Activated CD4-positive, alpha-beta memory T cell treated with anti-CD3 and anti-CD28 coated beads, Interleukin-2, amount 10 ng/mL, durations not matched to agents 7 days and 5 days (primary cell): ENCODE data around the gene IL4I1. TPM values are rescaled to one million over a fixed set of nuclear protein-coding genes. Genes with fewer than 3 reads are reported as not detected.

ENCODE experiments used
- CTCF ChIA-PET: fragments of 350-600 bp; sonication (Branson Sonifier 250); formaldehyde crosslinking; loops from one replicate; lab custom pipeline; 2021; ENCODE audit warnings: antibody characterized with exemption, inconsistent platforms; lab: Charles Lee
- POLR2A ChIA-PET: fragments of 350-600 bp; sonication (Branson Sonifier 250); formaldehyde crosslinking; loops from one replicate; lab custom pipeline; 2021; ENCODE audit warnings: antibody characterized with exemption; lab: Charles Lee
- DNase-seq: peaks from one replicate; pipeline ENCODE4 v3.0.0-alpha.2; 2020
- H3K27ac Mint-ChIP-seq: one replicate; pipeline ENCODE4 v1.8.0; 2021; ENCODE audit warnings: mild to moderate bottlenecking, mixed read lengths
- H3K27me3 Mint-ChIP-seq: one replicate; pipeline ENCODE4 v1.8.0; 2021; ENCODE audit warnings: mixed read lengths
- H3K36me3 Mint-ChIP-seq: one replicate; pipeline ENCODE4 v1.8.0; 2021; ENCODE audit warnings: low read depth, mixed read lengths
- H3K4me1 Mint-ChIP-seq: one replicate; pipeline ENCODE4 v1.8.0; 2021; ENCODE audit warnings: mixed read lengths
- H3K4me3 Mint-ChIP-seq: one replicate; pipeline ENCODE4 v1.8.0; 2021; ENCODE audit warnings: mild to moderate bottlenecking, mixed read lengths
- H3K9me3 Mint-ChIP-seq: one replicate; pipeline ENCODE4 v1.8.0; 2021; ENCODE audit warnings: mixed read lengths
- total RNA-seq, 2 experiments: library from RNA; stranded (reverse); gene quantifications; one replicate each; pipeline ENCODE4 v1.2.3, GENCODE V29; 2021

Gene IL4I1
- total RNA-seq, 2 experiments from 2014 or later = 25.7 to 26.4 TPM

GRCh38 chr19:49907745-49908446 is 11.2 kb upstream of the IL4I1 start:
- no peak overlapping the region for H3K4me3 Mint-ChIP-seq
- H3K36me3 Mint-ChIP-seq = peaks cover 56% of the 10 kb centered on the region
- CTCF ChIA-PET = no interaction called here
- H3K27me3 Mint-ChIP-seq = no peaks in the 10 kb centered on the region
- H3K27ac Mint-ChIP-seq = no peak overlapping the region
- no peak for DNase-seq
- POLR2A ChIA-PET = interaction anchor here (1.2 kb wide), 1 partner anchor 95 kb away, joined by 3 read pairs; the partner anchor contains the start of gene FUZ
- no peaks in the 10 kb centered on the region for H3K9me3 Mint-ChIP-seq
- H3K4me1 Mint-ChIP-seq = peaks cover 46% of the 10 kb centered on the region

- Mint-ChIP-seq H3K36me3 (peaks cover 50% of the 10 kb centered on the region), H3K27me3 (no peaks in the 10 kb centered on the region), H3K4me1 (peaks cover 41% of the 10 kb centered on the region), H3K9me3 (no peaks in the 10 kb centered on the region), H3K27ac (no peak overlapping the region), H3K4me3 (no peak overlapping the region)
- ChIA-PET POLR2A (no interaction called here), CTCF (no interaction called here)
- DNase-seq = no peak
Observed at GRCh38 chr19:49906879-49907564, 10.3 kb upstream of the IL4I1 start.

- Mint-ChIP-seq H3K27me3 (no peaks in the 10 kb centered on the region), H3K4me3 (no peak overlapping the region), H3K4me1 (peaks cover 27% of the 10 kb centered on the region), H3K36me3 (peaks cover 32% of the 10 kb centered on the region), H3K9me3 (no peaks in the 10 kb centered on the region), H3K27ac (no peak overlapping the region)
- DNase-seq = no peak
- ChIA-PET CTCF (no interaction called here), POLR2A (no interaction called here)
Observed at GRCh38 chr19:49904136-49904535, 7.4 kb upstream of the IL4I1 start.

DNA sequence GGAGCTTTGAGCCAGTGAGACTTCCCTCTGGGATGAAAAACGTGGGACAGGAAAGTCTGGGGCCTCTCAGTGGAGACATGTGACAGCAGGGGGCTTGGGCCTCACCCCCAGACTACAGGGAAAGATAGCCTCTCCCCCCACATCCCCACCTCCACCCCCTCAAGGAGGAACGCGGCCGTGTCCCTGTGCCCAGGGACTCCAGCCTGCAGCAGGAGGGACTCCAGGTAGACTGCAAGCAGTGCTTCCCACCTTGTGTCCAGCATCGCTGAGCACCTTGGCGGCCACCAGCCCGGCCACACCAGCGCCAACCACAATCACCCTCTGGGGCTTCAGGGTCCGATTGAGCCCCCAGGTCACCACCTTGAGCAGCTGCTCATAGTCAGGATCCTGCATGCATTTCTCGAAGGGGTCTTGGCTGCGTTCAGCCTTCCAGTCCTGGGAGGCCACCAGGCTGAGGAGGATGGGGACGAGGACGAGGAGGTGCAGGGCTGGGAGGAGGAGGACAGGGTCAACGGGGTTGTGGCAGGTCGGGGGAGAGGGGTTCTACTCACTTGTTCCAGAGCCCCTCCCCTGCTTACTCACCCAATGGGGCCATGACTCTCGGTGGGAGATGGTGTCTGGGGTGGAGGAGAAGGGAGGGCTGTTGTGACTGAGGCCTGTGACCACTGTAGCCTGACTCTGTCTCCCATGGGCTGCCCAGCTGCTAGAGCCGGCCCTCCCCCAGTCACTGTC is 955 bp downstream of the IL4I1 start:
- peaks cover 6% of the 10 kb centered on the region for H3K36me3 Mint-ChIP-seq
- CTCF ChIA-PET = interaction anchor here (1.0 kb wide), 1 partner anchor 28 kb away, joined by 3 read pairs; the partner anchor contains the start of gene PNKP
- H3K4me3 Mint-ChIP-seq = peak overlapping the region; percentile 80
- POLR2A ChIA-PET = interaction anchor here (0.7 to 5.5 kb wide), 6 partner anchors 9 to 38 kb away, joined by 3 to 43 read pairs (median 8); partner anchors contain the start of genes AKT1S1, ATF5, NUP62 and TBC1D17
- peaks cover 57% of the 10 kb centered on the region for H3K4me1 Mint-ChIP-seq
- H3K9me3 Mint-ChIP-seq = no peaks in the 10 kb centered on the region
- DNase-seq = peak; percentile 38
- H3K27ac Mint-ChIP-seq = peak overlapping the region; percentile 97
- H3K27me3 Mint-ChIP-seq = no peaks in the 10 kb centered on the region

- H3K36me3 Mint-ChIP-seq = peaks cover 6% of the 10 kb centered on the region
- H3K4me3 Mint-ChIP-seq = peak overlapping the region; percentile 80
- no peaks in the 10 kb centered on the region for H3K27me3 Mint-ChIP-seq
- CTCF ChIA-PET = interaction anchor here (1.0 kb wide), 1 partner anchor 27 kb away, joined by 3 read pairs; the partner anchor contains the start of gene PNKP
- no peaks in the 10 kb centered on the region for H3K9me3 Mint-ChIP-seq
- peak; percentile 40 for DNase-seq
- peaks cover 61% of the 10 kb centered on the region for H3K4me1 Mint-ChIP-seq
- H3K27ac Mint-ChIP-seq = peak overlapping the region; percentile 97
- POLR2A ChIA-PET = interaction anchor here (0.7 to 5.5 kb wide), 7 partner anchors 8 to 38 kb away, joined by 3 to 43 read pairs (median 4); partner anchors contain the start of genes ATF5 and NUP62
Observed at GRCh38 chr19:49894879-49895565, 1.7 kb downstream of the IL4I1 start.

DNA sequence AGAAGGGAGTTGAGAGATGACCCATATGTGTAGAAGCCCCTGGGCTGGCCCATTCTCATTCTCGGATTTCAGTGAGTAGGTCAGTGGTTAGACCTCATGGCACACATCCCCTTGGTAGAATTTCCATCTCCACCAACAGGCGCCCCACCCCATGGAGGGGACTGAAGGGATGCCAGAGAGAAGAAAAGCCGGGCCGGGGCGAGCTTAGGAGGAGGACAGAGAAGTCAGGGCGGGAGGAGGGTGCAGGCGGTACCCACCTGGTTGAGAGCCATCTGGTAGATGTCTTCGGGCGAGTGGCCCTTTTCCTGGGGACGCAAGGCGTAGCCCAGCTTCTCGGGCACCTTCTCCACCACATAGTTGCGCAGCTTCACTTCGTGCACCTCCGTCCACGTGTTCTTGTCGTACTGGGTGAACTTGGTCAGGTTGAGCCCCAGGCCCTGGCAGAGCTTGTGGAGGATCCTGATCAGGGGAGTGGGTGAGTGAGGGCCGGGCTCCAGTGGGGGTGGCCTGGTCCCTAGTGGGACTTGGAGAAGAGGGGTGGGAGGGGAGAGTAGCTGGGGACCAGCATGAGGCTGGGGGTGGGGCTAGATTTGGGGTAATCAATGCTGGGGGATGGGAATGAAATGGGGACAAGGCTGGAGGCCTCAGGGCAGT is 2.5 kb downstream of the IL4I1 start:
- POLR2A ChIA-PET = interaction anchor here (0.9 to 5.5 kb wide), 7 partner anchors 12 to 82 kb away, joined by 3 to 43 read pairs (median 4); partner anchors contain the start of genes ATF5, FUZ and NUP62
- Mint-ChIP-seq H3K27ac (no peak overlapping the region), H3K36me3 (peaks cover 9% of the 10 kb centered on the region), H3K27me3 (no peaks in the 10 kb centered on the region), H3K4me3 (peak overlapping the region; percentile 13), H3K4me1 (peaks cover 66% of the 10 kb centered on the region), H3K9me3 (no peaks in the 10 kb centered on the region)
- CTCF ChIA-PET = no interaction called here
- DNase-seq = no peak

DNA sequence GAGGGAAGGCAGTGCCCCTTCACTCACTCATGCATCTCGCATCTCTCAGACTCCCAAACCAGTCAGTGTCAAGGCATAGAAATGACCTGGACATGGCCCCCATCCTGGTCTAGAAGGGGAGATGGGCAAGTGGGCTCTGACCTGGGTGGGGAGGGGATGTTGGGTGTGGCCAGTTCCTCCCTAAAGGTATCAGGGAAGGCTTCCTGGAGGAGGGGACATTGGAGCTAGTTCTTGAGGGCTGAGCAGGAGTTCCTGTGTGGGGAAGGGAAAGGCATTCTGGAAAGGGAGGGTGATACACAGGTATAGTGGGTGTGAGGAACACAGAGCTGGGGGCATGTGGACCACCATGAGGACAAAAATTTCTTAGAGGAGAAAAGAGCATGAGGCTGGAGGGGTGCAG is 4.0 kb downstream of the IL4I1 start:
- H3K4me3 Mint-ChIP-seq = peak overlapping the region; percentile 43
- ChIA-PET POLR2A (interaction anchor here (1.1 to 5.5 kb wide), 3 partner anchors 19 to 36 kb away, joined by 3 to 43 read pairs (median 3); partner anchors contain the start of genes ATF5 and NUP62), CTCF (no interaction called here)
- peaks cover 60% of the 10 kb centered on the region for H3K4me1 Mint-ChIP-seq
- H3K9me3 Mint-ChIP-seq = no peaks in the 10 kb centered on the region
- no peaks in the 10 kb centered on the region for H3K27me3 Mint-ChIP-seq
- H3K27ac Mint-ChIP-seq = no peak overlapping the region
- no peak for DNase-seq
- H3K36me3 Mint-ChIP-seq = peaks cover 9% of the 10 kb centered on the region

DNA sequence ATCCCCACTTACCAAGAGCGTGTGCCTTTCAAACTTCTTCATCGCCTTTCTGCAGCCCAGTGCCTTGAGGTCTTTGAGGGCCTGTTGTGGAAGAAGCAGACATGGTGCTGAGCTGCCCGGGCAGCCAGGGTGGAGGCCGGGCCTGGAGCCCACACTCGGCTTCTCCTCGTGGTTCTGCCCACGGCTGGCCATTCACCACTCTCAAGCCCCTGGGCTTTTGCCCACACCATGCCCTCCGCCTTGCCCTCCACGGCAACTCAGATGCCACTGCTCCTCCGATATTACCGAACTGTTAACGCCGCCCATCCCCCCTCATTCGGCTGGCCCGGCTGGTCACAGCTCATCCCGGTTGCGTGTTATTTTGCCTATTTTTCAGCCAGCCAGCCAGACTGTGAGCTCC is 5.3 kb downstream of the IL4I1 start:
- H3K27me3 Mint-ChIP-seq = no peaks in the 10 kb centered on the region

GRCh38 chr19:49890349-49891311 is 6.1 kb downstream of the IL4I1 start:
- DNase-seq = peak; percentile 73
- H3K27ac Mint-ChIP-seq = peak overlapping the region; percentile 62
- CTCF ChIA-PET = interaction anchor here (0.8 to 0.9 kb wide), 2 partner anchors 20 to 21 kb away, joined by 3 read pairs; no protein-coding TSS in a partner anchor
- peaks cover 41% of the 10 kb centered on the region for H3K4me1 Mint-ChIP-seq
- peak overlapping the region; percentile 68 for H3K4me3 Mint-ChIP-seq
- H3K36me3 Mint-ChIP-seq = peaks cover 6% of the 10 kb centered on the region
- POLR2A ChIA-PET = interaction anchor here (0.9 to 2.0 kb wide), 7 partner anchors 9 to 40 kb away, joined by 3 to 11 read pairs (median 5); partner anchors contain the start of genes AKT1S1, ATF5, NUP62 and PTOV1
- H3K27me3 Mint-ChIP-seq = no peaks in the 10 kb centered on the region
- H3K9me3 Mint-ChIP-seq = no peaks in the 10 kb centered on the region

More for the DNA sequence above, 5.3 kb downstream of the IL4I1 start:
- no peaks in the 10 kb centered on the region for H3K9me3 Mint-ChIP-seq
- H3K4me3 Mint-ChIP-seq = no peak overlapping the region
- no peak overlapping the region for H3K27ac Mint-ChIP-seq
- no peak for DNase-seq
- H3K36me3 Mint-ChIP-seq = peaks cover 6% of the 10 kb centered on the region
- H3K4me1 Mint-ChIP-seq = peaks cover 48% of the 10 kb centered on the region
- POLR2A ChIA-PET = interaction anchor here (0.9 to 1.7 kb wide), 3 partner anchors 14 to 38 kb away, joined by 3 to 7 read pairs (median 4); partner anchors contain the start of genes AKT1S1, ATF5, NUP62 and TBC1D17
- CTCF ChIA-PET = no interaction called here

- H3K4me3 Mint-ChIP-seq = peak overlapping the region; percentile 68
- H3K4me1 Mint-ChIP-seq = peaks cover 33% of the 10 kb centered on the region
- no peaks in the 10 kb centered on the region for H3K9me3 Mint-ChIP-seq
- H3K36me3 Mint-ChIP-seq = peaks cover 8% of the 10 kb centered on the region
- CTCF ChIA-PET = interaction anchor here (0.8 to 0.9 kb wide), 2 partner anchors 21 kb away, joined by 3 read pairs; no protein-coding TSS in a partner anchor
- DNase-seq = peak; percentile 79
- no peaks in the 10 kb centered on the region for H3K27me3 Mint-ChIP-seq
- H3K27ac Mint-ChIP-seq = peak overlapping the region; percentile 62
- POLR2A ChIA-PET = interaction anchor here (0.9 to 2.0 kb wide), 6 partner anchors 8 to 40 kb away, joined by 3 to 11 read pairs (median 5); partner anchors contain the start of genes AKT1S1, ATF5, NUP62 and PTOV1
Observed at GRCh38 chr19:49889687-49890348, 6.9 kb downstream of the IL4I1 start.
